ENCODE measurements around the gene FBN3. TPM values are rescaled to one million over a fixed set of nuclear protein-coding genes. Genes with fewer than 3 reads are reported as not detected.

The FBN3 gene
- polyA plus RNA-seq, 1 donor (not counting 4 experiments of a cell fraction or from before 2014, with no cell fraction given) = not detected

DNA sequence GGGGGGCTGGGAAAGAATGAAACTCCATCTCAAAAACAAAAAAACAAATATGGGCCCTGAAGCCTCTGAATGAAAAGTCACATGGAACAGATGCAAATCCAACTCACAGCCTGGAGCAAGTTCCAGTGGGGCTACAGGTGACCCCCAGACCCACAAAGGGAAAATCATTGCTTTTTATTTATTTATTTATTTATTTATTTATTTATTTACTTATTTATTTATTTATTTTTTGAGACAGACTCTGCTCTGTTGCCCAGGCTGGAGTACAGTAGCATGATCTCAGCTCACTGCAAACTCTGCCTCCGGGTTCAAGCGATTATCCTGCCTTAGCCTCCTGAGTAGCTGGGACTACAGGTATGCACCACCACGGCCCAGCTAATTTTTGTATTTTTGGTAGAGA is 110.2 kb downstream of the FBN3 start:
- Histone ChIP-seq H3K9ac (ENCODE audit: control insufficient read depth, extremely low read depth, insufficient read depth, low read length) (no peak overlapping the region), H3K36me3 (ENCODE audit: control insufficient read depth in 2 of 2, extremely low read depth in 1 of 2, insufficient read depth in 2 of 2, low read length in 2 of 2) (no peaks in the 10 kb centered on the region), H3K9me3 (ENCODE audit: control insufficient read depth, low read depth, low read length) (no peaks in the 10 kb centered on the region), H4K20me1 (ENCODE audit: control insufficient read depth, extremely low read depth, insufficient read depth, low read length) (no peaks in the 10 kb centered on the region), H3K4me2 (ENCODE audit: control insufficient read depth, extremely low read depth, insufficient read depth, low read depth, low read length) (no peak overlapping the region), H3K9me1 (ENCODE audit: control insufficient read depth, extremely low read depth, insufficient read depth, low read length) (no peaks in the 10 kb centered on the region), H3K4me3 (ENCODE audit: control insufficient read depth in 2 of 3, extremely low read depth in 1 of 3, insufficient read depth in 2 of 3, low read depth in 1 of 3, low read length in 3 of 3) (no peak overlapping the region), H2AFZ (ENCODE audit: control insufficient read depth, low read length) (no peak overlapping the region), H3K27me3 (ENCODE audit: control insufficient read depth, extremely low read depth, insufficient read depth, low read length) (peaks cover 5% of the 10 kb centered on the region), H3K79me2 (ENCODE audit: control insufficient read depth, insufficient read depth, low read length) (no peaks in the 10 kb centered on the region), H3K27ac (ENCODE audit: control insufficient read depth, insufficient read depth, low read length) (no peak overlapping the region), H3K4me1 (ENCODE audit: control insufficient read depth, extremely low read depth, insufficient read depth, low read length) (no peaks in the 10 kb centered on the region)
- DNase-seq (ENCODE audit: low read depth, low spot score) (no peak), FAIRE-seq (no peak)
- TF ChIP-seq EZH2 (IDR thresholded peaks at IDR 0.05; ENCODE audit: low read length) = no peak
- TF ChIP-seq, protein P1, sequence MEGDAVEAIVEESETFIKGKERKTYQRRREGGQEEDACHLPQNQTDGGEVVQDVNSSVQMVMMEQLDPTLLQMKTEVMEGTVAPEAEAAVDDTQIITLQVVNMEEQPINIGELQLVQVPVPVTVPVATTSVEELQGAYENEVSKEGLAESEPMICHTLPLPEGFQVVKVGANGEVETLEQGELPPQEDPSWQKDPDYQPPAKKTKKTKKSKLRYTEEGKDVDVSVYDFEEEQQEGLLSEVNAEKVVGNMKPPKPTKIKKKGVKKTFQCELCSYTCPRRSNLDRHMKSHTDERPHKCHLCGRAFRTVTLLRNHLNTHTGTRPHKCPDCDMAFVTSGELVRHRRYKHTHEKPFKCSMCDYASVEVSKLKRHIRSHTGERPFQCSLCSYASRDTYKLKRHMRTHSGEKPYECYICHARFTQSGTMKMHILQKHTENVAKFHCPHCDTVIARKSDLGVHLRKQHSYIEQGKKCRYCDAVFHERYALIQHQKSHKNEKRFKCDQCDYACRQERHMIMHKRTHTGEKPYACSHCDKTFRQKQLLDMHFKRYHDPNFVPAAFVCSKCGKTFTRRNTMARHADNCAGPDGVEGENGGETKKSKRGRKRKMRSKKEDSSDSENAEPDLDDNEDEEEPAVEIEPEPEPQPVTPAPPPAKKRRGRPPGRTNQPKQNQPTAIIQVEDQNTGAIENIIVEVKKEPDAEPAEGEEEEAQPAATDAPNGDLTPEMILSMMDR (optimal IDR thresholded peaks at IDR 0.05 in 1 of 3, IDR thresholded peaks at IDR 0.05 in 1 of 3, conservative IDR thresholded peaks at IDR 0.05 in 1 of 3; ENCODE audit: extremely low read depth in 1 of 3, insufficient read depth in 2 of 3, low read length in 3 of 3) = no peak
- dilution Hi-C loops (cut with MboI; ENCODE audit: extremely low pct_ligation_motif_present, low sequenced_read_pairs) = no loop called here

DNA sequence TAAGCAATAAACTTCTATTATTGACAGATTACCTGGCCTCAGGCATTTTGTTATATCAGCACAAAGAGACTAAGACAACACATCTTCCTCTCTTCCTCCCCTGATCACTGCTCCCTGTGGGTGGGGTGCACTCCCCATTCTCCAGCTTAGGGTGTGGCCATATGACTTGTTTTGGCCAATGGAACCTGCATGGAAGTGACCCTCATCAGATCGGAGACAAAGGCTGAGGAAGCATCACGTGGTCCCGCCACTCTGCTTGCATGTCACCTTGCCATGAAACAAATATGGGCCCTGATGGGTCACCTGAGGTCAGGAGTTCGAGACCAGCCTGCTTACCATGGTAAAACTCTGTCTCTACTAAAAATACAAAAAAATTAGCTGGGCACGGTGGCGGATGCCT is 110.6 kb downstream of the FBN3 start:
- FAIRE-seq (no peak), DNase-seq (ENCODE audit: low read depth, low spot score) (no peak)
- H3K36me3 ChIP-seq (ENCODE audit: control insufficient read depth in 2 of 2, extremely low read depth in 1 of 2, insufficient read depth in 2 of 2, low read length in 2 of 2) = no peaks in the 10 kb centered on the region
- H3K9ac ChIP-seq (ENCODE audit: control insufficient read depth, extremely low read depth, insufficient read depth, low read length) = no peak overlapping the region
- H3K27ac ChIP-seq (ENCODE audit: control insufficient read depth, insufficient read depth, low read length) = no peak overlapping the region
- H3K4me2 ChIP-seq (ENCODE audit: control insufficient read depth, extremely low read depth, insufficient read depth, low read depth, low read length) = no peak overlapping the region
- H3K27me3 ChIP-seq (ENCODE audit: control insufficient read depth, extremely low read depth, insufficient read depth, low read length) = peaks cover 5% of the 10 kb centered on the region
- H4K20me1 ChIP-seq (ENCODE audit: control insufficient read depth, extremely low read depth, insufficient read depth, low read length) = no peaks in the 10 kb centered on the region
- TF ChIP-seq, protein P1 (optimal IDR thresholded peaks at IDR 0.05 in 1 of 3, IDR thresholded peaks at IDR 0.05 in 1 of 3, conservative IDR thresholded peaks at IDR 0.05 in 1 of 3; ENCODE audit: extremely low read depth in 1 of 3, insufficient read depth in 2 of 3, low read length in 3 of 3) = no peak
- no peak for TF ChIP-seq EZH2 (IDR thresholded peaks at IDR 0.05; ENCODE audit: low read length)
- H3K9me3 ChIP-seq (ENCODE audit: control insufficient read depth, low read depth, low read length) = no peaks in the 10 kb centered on the region
- H3K4me3 ChIP-seq (ENCODE audit: control insufficient read depth in 2 of 3, extremely low read depth in 1 of 3, insufficient read depth in 2 of 3, low read depth in 1 of 3, low read length in 3 of 3) = no peak overlapping the region
- no peak overlapping the region for H2AFZ ChIP-seq (ENCODE audit: control insufficient read depth, low read length)
- H3K79me2 ChIP-seq (ENCODE audit: control insufficient read depth, insufficient read depth, low read length) = no peaks in the 10 kb centered on the region
- H3K4me1 ChIP-seq (ENCODE audit: control insufficient read depth, extremely low read depth, insufficient read depth, low read length) = no peaks in the 10 kb centered on the region
- H3K9me1 ChIP-seq (ENCODE audit: control insufficient read depth, extremely low read depth, insufficient read depth, low read length) = no peaks in the 10 kb centered on the region
- dilution Hi-C loops (cut with MboI; ENCODE audit: extremely low pct_ligation_motif_present, low sequenced_read_pairs) = no loop called here

All from keratinocyte (primary cell).